Psoas muscle (tissue), 8 donors: Measurements from ENCODE around the gene GABRB3. TPM values are rescaled to one million over a fixed set of nuclear protein-coding genes. Genes with fewer than 3 reads are reported as not detected.

ENCODE experiments used
- ATAC-seq, 4 donors: fragments of 200-7000 bp; cut with Tn5 transposase; one replicate each; pipeline ENCODE4 v1.9.1; 2020; ENCODE audit warnings: moderate library complexity in 3 of 4, mild to moderate bottlenecking in 2 of 4
- DNase-seq, 2 donors: peaks; one replicate each; pipeline ENCODE4 v3.0.0-alpha.2; 2020
- H3K27ac ChIP-seq: fragments of 200-600 bp; one replicate; pipeline ENCODE4 v1.8.0; 2022
- H3K27me3 ChIP-seq, 3 donors: fragments of 200-600 bp in 1 of 3; one replicate each; pipeline versions ENCODE4 v1.6.1 to v1.8.0; 2013 to 2022; ENCODE audit warnings: low read length in 2 of 3, mild to moderate bottlenecking in 2 of 3, moderate library complexity in 1 of 3; ENCODE audit not compliant: insufficient read depth in 3 of 3
- H3K36me3 ChIP-seq, 2 donors: fragments of 200-600 bp in 1 of 2; one replicate each; pipeline versions ENCODE4 v1.6.1 to v1.8.0; 2013 to 2022; ENCODE audit warnings: low read depth in 1 of 2, mild to moderate bottlenecking in 1 of 2, moderate library complexity in 1 of 2; ENCODE audit not compliant: insufficient read depth in 1 of 2
- H3K4me1 ChIP-seq: fragments of 200-600 bp; one replicate; pipeline ENCODE4 v1.8.0; 2022
- H3K4me3 ChIP-seq: fragments of 200-600 bp; one replicate; pipeline ENCODE4 v1.8.0; 2022; ENCODE audit warnings: mild to moderate bottlenecking
- H3K9me3 ChIP-seq: fragments of 200-600 bp; one replicate; pipeline ENCODE4 v1.8.0; 2022
- CTCF ChIP-seq: fragments of 200-600 bp; IDR thresholded peaks from one replicate; pipeline ENCODE4 v1.8.0; 2022; ENCODE audit warnings: antibody characterized with exemption
- WGBS, 3 donors: extraction: QIAGEN DNeasy Blood & Tissue Kit; methylation state at CpG; one replicate each; pipeline versions ENCODE4 v1.1.6 to v1.1.7; 2013; 5-methylcytosine and 5-hydroxymethylcytosine counted together
- intact Hi-C, 2 donors: fragments of 100-400 bp; cut with DNase I; formaldehyde crosslinking; loops; one replicate each; pipeline versions ENCODE4 v1.11.0 to v1.14.2; 2022
- polyA plus RNA-seq, 3 donors: library from polyadenylated mRNA; stranded (reverse); fragments of 200-250 nt; gene quantifications; one replicate each; pipeline ENCODE4 v1.2.3, GENCODE V29; 2013
- total RNA-seq, 4 donors: library from RNA; stranded (reverse); fragmentation: NEBNext Ultra II Directional in 2 of 4; extraction: Animal tissue kit (Norgen Biotek cat#: 25700) in 2 of 4; gene quantifications; one replicate each; pipeline versions ENCODE4 v1.2.1 to v1.2.4, GENCODE V29; 2021 to 2023
- donor health status: healthy with polysubstance abuse.
- donor health status: DM: no; HTN: no; CAD: no; lungs with moderate emphysema.
- donor health status: Bipolar disorder and iron deficiency.
- donor health status: healthy.
- donor health status: DM: yes; HTN: yes; CAD: no.
- donor health status: DM: no; HTN: no; CAD: no.
- donor health status: DM: no; HTN: no; CAD: no.
- donor health status: DM: yes; HTN: yes; CAD: no.

The GABRB3 gene
- total and polyA plus RNA-seq, 7 donors = 0.10 to 1.0 (median 0.25) TPM

- Histone ChIP-seq H3K4me3 (no peak overlapping the region), H3K36me3 (no peaks in the 10 kb centered on the region)
- whole genome bisulfite sequencing, 3 donors = 87 to 96% (median 90%) methylated on average over 6 of the region's 6 CpGs
These were observed 190.0 kb downstream of the GABRB3 start for GRCh38 chr15:26582840-26583239.

GRCh38 chr15:26580943-26581342 lies 191.9 kb downstream of the GABRB3 start:
- intact Hi-C loops = no loop called here
- H3K4me3 ChIP-seq = no peak overlapping the region
- H3K4me1 ChIP-seq = no peaks in the 10 kb centered on the region
- TF ChIP-seq CTCF = no peak
- H3K36me3 ChIP-seq = no peaks in the 10 kb centered on the region
- no peak overlapping the region for H3K27ac ChIP-seq
- H3K9me3 ChIP-seq = no peaks in the 10 kb centered on the region
- 56 to 75% (median 59%) methylated on average over 4 of the region's 4 CpGs for WGBS, 3 donors
- ATAC-seq (no peak), DNase-seq (no peak)
- H3K27me3 ChIP-seq = no peaks in the 10 kb centered on the region

More at GRCh38 chr15:26582840-26583239, 190.0 kb downstream of the GABRB3 start:
- no peaks in the 10 kb centered on the region for H3K9me3 ChIP-seq
- no peak overlapping the region for H3K27ac ChIP-seq
- H3K27me3 ChIP-seq = no peaks in the 10 kb centered on the region
- no peak for DNase-seq
- ATAC-seq = no peak
- intact Hi-C loops = no loop called here
- TF ChIP-seq CTCF = no peak
- no peaks in the 10 kb centered on the region for H3K4me1 ChIP-seq

DNA sequence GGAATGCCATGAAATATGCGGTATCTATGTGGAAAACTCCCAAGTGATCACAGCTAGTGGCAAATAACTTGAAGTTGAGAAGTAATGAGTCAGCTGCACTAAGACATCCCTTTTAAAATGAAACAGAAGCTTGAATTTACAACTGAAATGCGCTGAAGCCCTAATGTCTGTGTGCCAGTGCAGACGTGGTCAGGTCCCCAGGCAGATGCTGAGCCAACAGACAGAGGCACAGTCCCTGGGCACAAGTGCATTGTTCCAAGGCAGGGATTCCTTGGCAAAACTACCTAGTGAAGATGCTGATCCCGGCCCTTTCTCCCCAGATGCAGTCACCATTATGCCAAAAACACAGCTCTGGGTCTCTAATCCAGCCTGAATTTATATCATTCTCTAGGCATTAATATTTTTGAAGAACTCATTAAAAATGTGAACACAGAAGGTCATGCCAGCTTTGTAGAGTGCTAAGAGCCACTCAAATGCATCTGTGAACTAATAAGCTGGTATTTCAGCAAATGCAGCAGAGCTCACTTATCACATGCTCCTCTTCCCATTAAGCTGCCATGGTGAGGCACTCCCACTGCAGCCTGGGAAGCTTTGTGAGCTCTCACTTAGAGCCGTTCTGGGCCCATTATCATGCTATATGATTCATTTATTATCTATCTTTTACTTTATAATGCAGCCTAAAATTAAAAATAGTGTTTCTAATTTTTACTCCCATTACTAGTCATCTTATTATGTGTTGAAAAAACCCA lies 200.1 kb downstream of the GABRB3 start:
- H3K36me3 ChIP-seq = no peaks in the 10 kb centered on the region
- no peaks in the 10 kb centered on the region for H3K4me1 ChIP-seq
- no peaks in the 10 kb centered on the region for H3K27me3 ChIP-seq
- ATAC-seq (no peak), DNase-seq (no peak)
- intact Hi-C loops = no loop called here
- peaks cover 2% of the 10 kb centered on the region for H3K9me3 ChIP-seq
- WGBS, 3 donors = 23 to 39% (median 26%) methylated on average over 5 of the region's 5 CpGs
- TF ChIP-seq CTCF = no peak
- H3K4me3 ChIP-seq = no peak overlapping the region
- H3K27ac ChIP-seq = no peak overlapping the region

DNA sequence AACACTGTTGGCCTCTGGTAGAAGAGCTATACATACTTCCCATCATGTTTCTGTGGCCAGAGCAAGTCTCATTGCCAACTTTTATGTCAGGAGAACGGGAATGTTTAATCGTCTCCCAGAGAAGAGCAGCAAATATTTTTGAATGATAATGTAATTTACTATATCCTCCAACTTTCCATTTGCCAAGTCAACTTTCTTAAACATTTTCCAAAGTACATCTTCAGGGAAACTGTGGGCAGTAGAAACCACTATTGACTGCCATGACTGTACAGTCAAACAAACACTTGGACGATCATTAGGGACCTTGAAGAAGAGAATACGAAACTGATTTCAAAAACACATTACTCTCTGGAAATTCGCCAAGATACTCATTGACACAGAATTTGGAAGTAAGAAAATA lies 201.5 kb downstream of the GABRB3 start:
- Histone ChIP-seq H3K4me1 (no peaks in the 10 kb centered on the region), H3K4me3 (no peak overlapping the region), H3K27me3 (no peaks in the 10 kb centered on the region), H3K9me3 (peaks cover 2% of the 10 kb centered on the region), H3K36me3 (no peaks in the 10 kb centered on the region), H3K27ac (no peak overlapping the region)
- no peak for DNase-seq
- TF ChIP-seq CTCF = no peak
- WGBS, 3 donors = 69 to 73% (median 69%) methylated on average over 5 of the region's 5 CpGs
- intact Hi-C loops = no loop called here
- ATAC-seq = no peak

DNA sequence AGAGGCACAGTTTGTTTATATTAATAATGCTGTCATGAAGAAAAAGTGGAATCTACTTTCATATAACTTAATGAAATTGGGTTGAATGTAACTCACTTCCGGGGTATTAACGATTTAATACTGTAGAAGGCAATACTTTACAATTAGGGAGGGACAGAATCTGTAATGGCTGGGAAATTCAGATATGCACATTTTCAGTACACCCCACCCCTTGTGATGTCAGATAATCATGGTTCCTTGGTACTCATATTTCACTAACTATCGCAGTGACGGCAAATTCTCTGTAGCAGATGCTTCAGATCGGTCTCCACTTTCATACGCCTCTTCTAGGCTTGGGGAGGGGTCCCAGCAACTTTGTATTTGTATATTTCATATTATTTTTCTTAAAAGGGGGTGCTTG lies 207.3 kb downstream of the GABRB3 start:
- Histone ChIP-seq H3K4me1 (no peaks in the 10 kb centered on the region), H3K9me3 (no peaks in the 10 kb centered on the region), H3K36me3 (no peaks in the 10 kb centered on the region), H3K27ac (no peak overlapping the region), H3K27me3 (no peaks in the 10 kb centered on the region), H3K4me3 (no peak overlapping the region)
- intact Hi-C loops = no loop called here
- TF ChIP-seq CTCF = no peak
- ATAC-seq (no peak), DNase-seq (no peak)
- 83 to 91% (median 89%) methylated on average over 6 of the region's 6 CpGs for WGBS, 3 donors
